OCI-LY3 (cell line): ENCODE data around the gene SMYD3.
"Not testable (repeated sequence)": the region's sequence is repeated elsewhere in the genome, so short reads cannot be mapped to it uniquely, and the experiment has no call there.

ENCODE experiments used
- CTCF ChIP-seq: fragments of 200-600, 300-600 bp; sonication (generic); IDR thresholded peaks from 2 replicates; pipeline ENCODE4 v1.5.1; 2014; ENCODE audit warnings: antibody characterized with exemption, low read length, low read depth
- EZH2phosphoT487 ChIP-seq: fragments of 200-600 bp; shearing (Covaris generic); IDR thresholded peaks from 2 replicates; pipeline ENCODE4 v1.6.1; 2018; ENCODE audit warnings: antibody characterized with exemption, mixed run types, low read depth

- TF ChIP-seq CTCF, EZH2phosphoT487: not testable (repeated sequence)
Observed at GRCh38 chr1:246071981-246072380, 435.1 kb downstream of the SMYD3 start.
